HL-60 (cell line): Measurements from ENCODE around the gene GNPAT.

ENCODE experiments used
- CTCF ChIP-seq: IDR thresholded peaks from one replicate; pipeline ENCODE4 v1.5.1; 2011; ENCODE audit warnings: low read length, control low read depth, inconsistent platforms; ENCODE audit not compliant: insufficient read depth
- GABPA ChIP-seq: IDR thresholded peaks from 2 replicates; pipeline ENCODE4 v1.6.1; 2012; ENCODE audit warnings: low read depth
- POLR2AphosphoS5 ChIP-seq: IDR thresholded peaks from 2 replicates; pipeline ENCODE4 v1.6.1; 2012; ENCODE audit warnings: low read depth
- SPI1 ChIP-seq: IDR thresholded peaks from 2 replicates; pipeline ENCODE4 v1.6.1; 2012; ENCODE audit warnings: low read depth, mild to moderate bottlenecking, borderline replicate concordance

GRCh38 chr1:231284441-231284840 lies 43.4 kb downstream of the GNPAT start:
- TF ChIP-seq CTCF (no peak), POLR2AphosphoS5 (no peak), GABPA (no peak), SPI1 (no peak)
